T-helper 2 cell treated with Interferon-gamma antibody and Interleukin-4, amounts not matched to agents 100 ng/mL and 5 ng/mL, for 36 hours (primary cell): ENCODE measurements around the gene SPATA25. TPM values are rescaled to one million over a fixed set of nuclear protein-coding genes. Genes with fewer than 3 reads are reported as not detected.
"Not testable (repeated sequence)": the region's sequence is repeated elsewhere in the genome, so short reads cannot be mapped to it uniquely, and the experiment has no call there.

Experiments used
- intact Hi-C: fragments of 100-400 bp; cut with micrococcal nuclease; formaldehyde crosslinking; loops from one replicate; pipeline ENCODE4 v1.15.1; 2023
- total RNA-seq: library from RNA; stranded (reverse); gene quantifications from 2 replicates; pipeline ENCODE4 v1.2.3, GENCODE V29; 2022

The SPATA25 gene
- total RNA-seq, 1 donor from 2014 or later: 0.52 TPM

- intact Hi-C loops: no loop called here
Measured at GRCh38 chr20:45894797-45895196, 7.4 kb upstream of the SPATA25 start.

- intact Hi-C loops: no loop called here
Measured at GRCh38 chr20:45893831-45894230, 6.4 kb upstream of the SPATA25 start.

GRCh38 chr20:45892828-45893500 lies 5.5 kb upstream of the SPATA25 start:
- intact Hi-C loops: no loop called here

- intact Hi-C loops: no loop called here
Measured at GRCh38 chr20:45892049-45892825, 4.8 kb upstream of the SPATA25 start.

- intact Hi-C loops: loop anchor here (1.0 to 2.0 kb wide), 6 partner anchors 10 to 80 kb away; partner anchors contain the start of genes ACOT8, PCIF1, UBE2C and ZSWIM1
Measured at GRCh38 chr20:45890985-45891983, 3.9 kb upstream of the SPATA25 start, which contains the start of the genes CTSA and NEURL2. TSS of gene CTSA (plus strand) at chr20:45891335. CDS start at chr20:45891569, 234 bp downstream. TSS of gene NEURL2 (minus strand) at chr20:45891208. CDS start at chr20:45890991, 217 bp downstream.

GRCh38 chr20:45890077-45890984 lies 2.9 kb upstream of the SPATA25 start:
- intact Hi-C loops: loop anchor here (1.0 to 2.0 kb wide), 4 partner anchors 21 to 80 kb away; partner anchors contain the start of genes ACOT8, UBE2C and ZSWIM3

- intact Hi-C loops: no loop called here
Measured at GRCh38 chr20:45888681-45889080, 1.3 kb upstream of the SPATA25 start.

GRCh38 chr20:45886590-45887345 lies 654 bp downstream of the SPATA25 start:
- intact Hi-C loops: no loop called here

- intact Hi-C loops: no loop called here
Measured at GRCh38 chr20:45883100-45883469, 4.3 kb downstream of the SPATA25 start.

- intact Hi-C loops: no loop called here
Measured at GRCh38 chr20:45882469-45883099, 4.8 kb downstream of the SPATA25 start.

- intact Hi-C loops: loop anchor here (1.0 to 2.0 kb wide), 5 partner anchors 10 to 91 kb away; partner anchors contain the start of genes ACOT8, CTSA, NEURL2 and ZNF335
Measured at GRCh38 chr20:45880988-45881788, 6.2 kb downstream of the SPATA25 start, which contains the start of gene ZSWIM1. TSS of gene ZSWIM1 (plus strand) at chr20:45881227. CDS start at chr20:45882593, 1,366 bp downstream.

- intact Hi-C loops: no loop called here
Measured at GRCh38 chr20:45878076-45878761, 9.2 kb downstream of the SPATA25 start.

GRCh38 chr20:45874576-45874975 lies 12.8 kb downstream of the SPATA25 start:
- intact Hi-C loops: no loop called here

GRCh38 chr20:45874104-45874481 lies 13.3 kb downstream of the SPATA25 start:
- intact Hi-C loops: not testable (repeated sequence)

GRCh38 chr20:45873409-45874103 lies 13.9 kb downstream of the SPATA25 start:
- intact Hi-C loops: no loop called here

GRCh38 chr20:45872626-45873025 lies 14.8 kb downstream of the SPATA25 start:
- intact Hi-C loops: no loop called here

GRCh38 chr20:45867819-45868176 lies 19.6 kb downstream of the SPATA25 start:
- intact Hi-C loops: no loop called here
